ENCODE data around the gene CIB4.

The CIB4 gene

GRCh38 chr2:26618611-26619010 is 22.6 kb downstream of the CIB4 start:
- no peak for DNase-seq (ENCODE audit: low read depth)
- H3K4me3 ChIP-seq (ENCODE audit: low read depth, low read length): no peak overlapping the region
- no peak for TF ChIP-seq CTCF (IDR thresholded peaks at IDR 0.05; ENCODE audit: insufficient read depth, low read depth, low read length, missing control alignments)

GRCh38 chr2:26617588-26618083 is 23.5 kb downstream of the CIB4 start:
- no peak for DNase-seq (ENCODE audit: low read depth)
- no peak overlapping the region for H3K4me3 ChIP-seq (ENCODE audit: low read depth, low read length)
- TF ChIP-seq CTCF (IDR thresholded peaks at IDR 0.05; ENCODE audit: insufficient read depth, low read depth, low read length, missing control alignments): no peak

- no peak for DNase-seq (ENCODE audit: low read depth)
- no peak for TF ChIP-seq CTCF (IDR thresholded peaks at IDR 0.05; ENCODE audit: insufficient read depth, low read depth, low read length, missing control alignments)
- H3K4me3 ChIP-seq (ENCODE audit: low read depth, low read length): no peak overlapping the region
Measured at GRCh38 chr2:26616706-26617587, 24.2 kb downstream of the CIB4 start.

GRCh38 chr2:26615860-26616705 is 25.1 kb downstream of the CIB4 start:
- H3K4me3 ChIP-seq (ENCODE audit: low read depth, low read length): no peak overlapping the region
- no peak for DNase-seq (ENCODE audit: low read depth)
- TF ChIP-seq CTCF (IDR thresholded peaks at IDR 0.05; ENCODE audit: insufficient read depth, low read depth, low read length, missing control alignments): no peak

GRCh38 chr2:26615336-26615859 is 25.8 kb downstream of the CIB4 start:
- H3K4me3 ChIP-seq (ENCODE audit: low read depth, low read length): no peak overlapping the region
- TF ChIP-seq CTCF (IDR thresholded peaks at IDR 0.05; ENCODE audit: insufficient read depth, low read depth, low read length, missing control alignments): peak; percentile 23
- peak; percentile 27 for DNase-seq (ENCODE audit: low read depth)

GRCh38 chr2:26614216-26615138 is 26.7 kb downstream of the CIB4 start:
- DNase-seq (ENCODE audit: low read depth): no peak
- TF ChIP-seq CTCF (IDR thresholded peaks at IDR 0.05; ENCODE audit: insufficient read depth, low read depth, low read length, missing control alignments): no peak
- no peak overlapping the region for H3K4me3 ChIP-seq (ENCODE audit: low read depth, low read length)
